Neuron (in vitro differentiated cells): Measurements from ENCODE around the gene USP6NL.

Source experiments
- H2AFZ ChIP-seq: one replicate; pipeline ENCODE4 v1.6.1; 2013; ENCODE audit warnings: low read depth, mild to moderate bottlenecking, inconsistent platforms, low read length, moderate library complexity
- H3K27me3 ChIP-seq: one replicate; pipeline ENCODE4 v1.6.1; 2013; ENCODE audit warnings: low read length; ENCODE audit not compliant: insufficient read depth
- H3K36me3 ChIP-seq: one replicate; pipeline ENCODE4 v1.6.1; 2013; ENCODE audit warnings: low read length; ENCODE audit not compliant: insufficient read depth
- H3K4me1 ChIP-seq: one replicate; pipeline ENCODE4 v1.6.1; 2013; ENCODE audit warnings: low read length; ENCODE audit not compliant: insufficient read depth
- H3K4me3 ChIP-seq: 2 replicates; pipeline ENCODE4 v1.5.1; 2013; ENCODE audit warnings: mild to moderate bottlenecking, low read length, moderate library complexity
- H3K9me3 ChIP-seq: one replicate; pipeline ENCODE4 v1.6.1; 2013; ENCODE audit warnings: low read length

The USP6NL gene

GRCh38 chr10:11610166-11610825, 1.2 kb downstream of the USP6NL start:
- Histone ChIP-seq H3K9me3 (peaks cover 2% of the 10 kb centered on the region), H3K4me3 (peak overlapping the region; percentile 93), H3K4me1 (peaks cover 13% of the 10 kb centered on the region), H3K36me3 (no peaks in the 10 kb centered on the region), H3K27me3 (no peaks in the 10 kb centered on the region), H2AFZ (peak overlapping the region; percentile 27)

- Histone ChIP-seq H3K4me1 (peaks cover 13% of the 10 kb centered on the region), H3K4me3 (peak overlapping the region; percentile 93), H3K27me3 (no peaks in the 10 kb centered on the region), H3K36me3 (no peaks in the 10 kb centered on the region), H3K9me3 (peaks cover 2% of the 10 kb centered on the region), H2AFZ (no peak overlapping the region)
Observed at GRCh38 chr10:11609492-11610093, 1.9 kb downstream of the USP6NL start.

- Histone ChIP-seq H3K4me1 (peaks cover 13% of the 10 kb centered on the region), H3K27me3 (no peaks in the 10 kb centered on the region), H3K36me3 (no peaks in the 10 kb centered on the region), H3K9me3 (peaks cover 2% of the 10 kb centered on the region), H3K4me3 (no peak overlapping the region), H2AFZ (no peak overlapping the region)
Observed at GRCh38 chr10:11609052-11609451, 2.4 kb downstream of the USP6NL start.

- H3K9me3 ChIP-seq, result peaks cover 2% of the 10 kb centered on the region
- no peaks in the 10 kb centered on the region for H3K27me3 ChIP-seq
- no peak overlapping the region for H3K4me3 ChIP-seq
- no peak overlapping the region for H2AFZ ChIP-seq
- H3K4me1 ChIP-seq, result peaks cover 13% of the 10 kb centered on the region
- no peaks in the 10 kb centered on the region for H3K36me3 ChIP-seq
Observed at GRCh38 chr10:11608159-11609013, 3.1 kb downstream of the USP6NL start.

GRCh38 chr10:11605807-11606408, 5.5 kb downstream of the USP6NL start:
- H3K9me3 ChIP-seq, result peaks cover 2% of the 10 kb centered on the region
- H3K4me1 ChIP-seq, result peaks cover 13% of the 10 kb centered on the region
- peaks cover 4% of the 10 kb centered on the region for H3K36me3 ChIP-seq
- H3K4me3 ChIP-seq, result no peak overlapping the region
- no peak overlapping the region for H2AFZ ChIP-seq
- H3K27me3 ChIP-seq, result no peaks in the 10 kb centered on the region

- Histone ChIP-seq H3K27me3 (no peaks in the 10 kb centered on the region), H3K4me1 (peaks cover 13% of the 10 kb centered on the region), H3K4me3 (no peak overlapping the region), H3K9me3 (peaks cover 2% of the 10 kb centered on the region), H2AFZ (no peak overlapping the region), H3K36me3 (peaks cover 4% of the 10 kb centered on the region)
Observed at GRCh38 chr10:11604865-11605650, 6.4 kb downstream of the USP6NL start.

- Histone ChIP-seq H3K36me3 (peaks cover 4% of the 10 kb centered on the region), H3K4me1 (peaks cover 2% of the 10 kb centered on the region), H2AFZ (no peak overlapping the region), H3K27me3 (no peaks in the 10 kb centered on the region), H3K4me3 (no peak overlapping the region), H3K9me3 (peaks cover 2% of the 10 kb centered on the region)
Observed at GRCh38 chr10:11603741-11604140, 7.7 kb downstream of the USP6NL start.

GRCh38 chr10:11602919-11603523, 8.4 kb downstream of the USP6NL start:
- Histone ChIP-seq H2AFZ (no peak overlapping the region), H3K36me3 (peaks cover 4% of the 10 kb centered on the region), H3K4me3 (no peak overlapping the region), H3K27me3 (no peaks in the 10 kb centered on the region), H3K9me3 (peaks cover 2% of the 10 kb centered on the region), H3K4me1 (no peaks in the 10 kb centered on the region)

GRCh38 chr10:11602358-11602757, 9.1 kb downstream of the USP6NL start:
- Histone ChIP-seq H3K36me3 (peaks cover 4% of the 10 kb centered on the region), H3K27me3 (no peaks in the 10 kb centered on the region), H3K9me3 (peaks cover 2% of the 10 kb centered on the region), H3K4me3 (no peak overlapping the region), H3K4me1 (no peaks in the 10 kb centered on the region), H2AFZ (no peak overlapping the region)

GRCh38 chr10:11601670-11602069, 9.8 kb downstream of the USP6NL start:
- peaks cover 4% of the 10 kb centered on the region for H3K36me3 ChIP-seq
- H3K4me3 ChIP-seq, result no peak overlapping the region
- H3K9me3 ChIP-seq, result peaks cover 2% of the 10 kb centered on the region
- no peaks in the 10 kb centered on the region for H3K4me1 ChIP-seq
- no peak overlapping the region for H2AFZ ChIP-seq
- no peaks in the 10 kb centered on the region for H3K27me3 ChIP-seq

- Histone ChIP-seq H2AFZ (no peak overlapping the region), H3K9me3 (no peaks in the 10 kb centered on the region), H3K36me3 (peaks cover 6% of the 10 kb centered on the region), H3K4me3 (no peak overlapping the region), H3K4me1 (no peaks in the 10 kb centered on the region), H3K27me3 (no peaks in the 10 kb centered on the region)
Observed at GRCh38 chr10:11600280-11600679, 11.2 kb downstream of the USP6NL start.

GRCh38 chr10:11598712-11599397, 12.6 kb downstream of the USP6NL start:
- no peaks in the 10 kb centered on the region for H3K4me1 ChIP-seq
- H3K9me3 ChIP-seq, result no peaks in the 10 kb centered on the region
- H3K4me3 ChIP-seq, result no peak overlapping the region
- H3K27me3 ChIP-seq, result no peaks in the 10 kb centered on the region
- no peak overlapping the region for H2AFZ ChIP-seq
- peaks cover 14% of the 10 kb centered on the region for H3K36me3 ChIP-seq
